OCI-LY1 (cell line): ENCODE measurements around the gene HECTD2.

ENCODE experiments used
- CTCF ChIP-seq: fragments of 200-600 bp; sonication (generic), shearing (Covaris generic); IDR thresholded peaks from 2 replicates; pipeline ENCODE4 v1.5.1; 2017; ENCODE audit warnings: mild to moderate bottlenecking, antibody characterized with exemption, low read length, moderate library complexity, mixed read lengths
- EZH2 ChIP-seq: fragments of 200-600 bp; sonication (generic), shearing (Covaris generic); IDR thresholded peaks from 2 replicates; pipeline ENCODE4 v1.8.0; 2017; ENCODE audit warnings: borderline replicate concordance, mixed run types, mild to moderate bottlenecking, antibody characterized with exemption, low read length, moderate library complexity, mixed read lengths

- no peak for TF ChIP-seq CTCF
- no peak for TF ChIP-seq EZH2
Measured at GRCh38 chr10:91471602-91472001, 61.5 kb downstream of the HECTD2 start.
